NCI-H146 treated with DMSO at 0.1 percent for 48 hours (cell line): Measurements from ENCODE around the gene DGKA.
A peak's percentile ranks its signal among the peaks of the same experiment; 100 is the strongest.

Experiments
- DNase-seq: peaks from one replicate; lab custom pipeline; 2025; ENCODE audit not compliant: unreplicated experiment; lab: John Stamatoyannopoulos, UW

The DGKA gene

DNA sequence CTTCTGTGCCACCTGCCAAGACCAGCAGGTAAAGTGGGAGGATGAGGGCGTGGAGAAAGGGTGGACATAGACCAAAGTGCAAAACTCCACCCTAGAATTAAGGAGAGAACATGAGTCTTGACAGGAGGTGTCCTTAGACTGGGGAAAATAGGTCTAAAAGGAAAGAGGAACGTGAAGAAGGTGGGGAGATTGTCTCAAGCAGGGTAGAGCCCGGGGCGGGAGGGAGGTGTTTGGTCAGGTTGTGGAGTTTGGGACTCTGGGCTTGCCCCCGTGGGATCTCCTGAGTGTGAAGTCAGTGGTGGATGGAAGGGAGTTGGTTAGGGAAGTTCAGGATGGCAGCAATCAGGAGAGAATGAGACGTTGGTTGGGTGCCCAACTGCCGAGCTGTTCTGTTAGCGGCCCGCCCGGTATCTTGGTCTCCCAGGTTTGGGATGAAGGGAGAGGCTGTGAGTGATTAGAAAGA is 386 bp downstream of the DGKA start:
- DNase-seq: no peak

DNA sequence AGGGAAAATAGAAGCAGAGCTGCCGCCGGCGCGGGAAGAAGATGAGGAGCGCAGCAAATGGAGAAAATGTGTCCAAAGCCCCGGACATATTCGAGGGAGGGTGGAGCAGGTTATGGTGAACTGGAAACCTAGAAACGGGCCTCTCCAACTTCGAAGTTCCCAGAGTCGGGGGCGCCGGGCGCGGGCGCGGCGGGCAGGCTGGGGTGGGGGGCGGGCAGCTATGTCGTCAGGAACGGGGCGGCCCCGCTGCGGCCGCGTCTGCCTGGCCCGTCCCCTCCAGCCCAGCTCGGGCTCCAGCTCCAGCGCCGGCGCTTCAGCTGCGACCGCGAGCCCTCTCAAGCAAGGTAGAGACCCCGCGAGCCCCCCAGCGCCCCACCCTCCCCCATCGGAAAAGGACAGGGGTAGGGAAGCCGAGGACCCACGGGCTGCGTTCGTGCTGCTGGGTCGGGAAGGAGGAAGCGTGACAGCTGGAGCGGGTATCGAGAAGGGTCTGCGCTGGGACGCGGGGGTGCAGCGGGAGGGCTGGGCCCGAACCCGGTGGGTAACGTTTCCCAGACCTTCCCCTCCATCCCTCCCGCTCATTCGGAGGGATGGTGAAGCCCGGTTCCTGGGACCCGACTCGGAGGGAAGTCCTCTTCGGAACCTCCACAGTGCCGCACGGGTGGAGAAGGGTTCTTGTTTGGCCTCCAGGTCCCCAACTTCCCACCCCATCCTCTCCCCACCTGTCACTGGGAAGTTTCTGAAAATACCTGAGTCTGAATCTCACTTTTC is 1.0 kb downstream of the DGKA start:
- peak; percentile 14 for DNase-seq

DNA sequence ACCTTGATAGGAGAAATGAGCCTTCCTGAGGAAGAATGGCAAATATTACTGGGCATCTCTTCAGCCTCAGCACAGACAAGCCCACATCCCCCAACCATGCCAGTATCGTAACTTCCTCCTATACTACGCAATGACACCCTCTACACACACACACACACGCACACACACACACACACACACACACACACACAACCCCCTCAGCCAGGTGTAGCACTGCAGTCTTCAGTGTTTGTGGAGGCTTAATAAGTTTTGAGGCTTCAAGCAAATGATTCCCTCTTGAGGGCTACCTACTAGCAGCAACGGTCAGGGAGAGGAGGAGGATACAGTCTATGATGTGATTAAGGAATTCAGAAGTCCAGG is 1.6 kb downstream of the DGKA start:
- no peak for DNase-seq

DNA sequence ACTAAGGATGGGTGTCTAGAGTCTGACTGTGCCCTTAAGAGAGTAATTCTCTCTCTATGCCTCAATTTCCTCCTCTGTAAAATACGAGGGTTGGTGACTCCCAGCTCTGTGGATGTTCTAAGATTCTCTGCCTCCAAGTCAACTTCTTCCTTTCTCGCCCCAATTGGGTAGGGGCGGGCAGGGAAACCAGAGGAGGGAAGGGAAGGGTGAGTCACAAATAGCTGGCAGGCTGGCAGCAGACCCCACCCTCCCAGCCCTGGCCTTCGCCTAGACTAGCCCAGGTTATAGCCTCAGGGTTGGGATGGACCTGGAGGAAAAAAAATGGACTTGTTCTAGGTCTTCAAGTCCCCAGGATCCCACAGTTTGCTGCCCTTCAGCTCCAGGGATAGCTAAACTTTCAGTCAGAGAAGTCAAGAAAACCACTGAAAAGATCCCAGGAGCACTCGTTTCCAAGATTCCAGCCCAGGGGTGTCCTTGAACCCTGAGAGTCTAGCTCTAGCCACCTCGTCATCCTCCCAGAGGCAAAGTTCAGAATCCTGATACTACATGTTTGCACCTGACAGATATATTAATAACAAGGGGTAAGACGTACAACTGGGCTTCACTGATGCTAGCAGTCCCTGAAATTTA is 2.3 kb downstream of the DGKA start:
- DNase-seq: no peak

DNA sequence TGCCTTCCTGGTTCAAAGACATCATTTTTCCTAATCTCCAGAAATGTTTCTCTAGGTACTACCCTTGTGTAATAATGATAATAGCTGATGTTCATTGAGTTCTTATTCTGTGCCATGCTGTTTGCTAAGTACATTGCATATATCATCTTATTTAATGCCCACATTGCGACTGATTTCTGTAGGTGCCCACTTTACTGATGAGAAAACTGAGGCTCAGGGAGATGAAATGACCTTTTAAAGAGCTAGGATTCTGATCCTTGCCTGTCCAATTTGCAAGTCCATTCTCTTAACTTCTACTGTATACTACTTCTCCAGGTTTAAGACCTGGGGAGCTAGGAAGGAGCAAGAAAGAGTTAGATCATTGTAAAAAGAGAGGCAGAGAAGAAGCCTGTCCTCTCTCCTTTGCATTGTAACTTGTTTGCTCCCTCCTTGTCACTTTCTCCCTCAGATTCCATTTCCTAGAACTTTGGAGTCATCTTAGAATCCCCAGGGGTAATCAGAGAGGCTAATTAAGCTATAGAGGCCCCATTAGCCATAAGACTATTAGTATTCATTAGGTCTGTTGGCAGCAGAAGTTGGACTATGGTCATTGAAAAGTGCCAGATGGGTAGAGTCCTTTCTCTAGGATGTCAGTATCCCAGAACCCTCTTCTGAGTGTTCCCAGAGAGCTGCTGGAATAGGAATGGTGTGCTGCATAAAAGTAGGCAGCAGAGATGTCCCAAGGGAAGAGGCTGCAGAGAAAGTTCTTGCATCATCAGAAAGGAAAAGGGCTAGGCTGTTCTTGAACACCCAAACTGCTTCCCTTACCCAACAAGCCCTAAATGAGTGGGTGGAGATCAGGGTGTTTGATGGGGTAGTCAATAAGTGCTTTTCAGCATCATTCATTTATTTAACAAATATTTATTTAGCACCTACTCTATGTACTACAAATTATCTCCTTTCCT is 3.1 kb downstream of the DGKA start:
- DNase-seq: no peak

DNA sequence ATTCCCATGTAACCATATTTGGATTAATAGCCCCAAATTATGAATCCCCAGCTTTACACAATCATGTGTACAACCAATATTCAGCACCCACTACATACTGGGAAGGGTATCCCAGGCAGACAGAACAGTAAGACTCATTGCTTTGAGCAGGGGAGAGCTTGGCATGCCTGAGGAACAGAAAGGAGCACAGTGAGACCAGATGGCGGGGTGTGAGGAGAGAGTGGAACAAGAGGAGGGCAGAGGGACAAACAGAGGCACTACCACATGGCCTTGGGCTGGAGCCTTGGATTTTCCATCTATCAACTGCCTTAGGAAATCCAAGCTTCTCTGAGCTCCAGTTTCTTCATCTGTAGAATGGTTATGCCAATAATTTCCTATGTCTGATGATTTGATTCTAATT is 3.8 kb downstream of the DGKA start:
- DNase-seq: no peak

DNA sequence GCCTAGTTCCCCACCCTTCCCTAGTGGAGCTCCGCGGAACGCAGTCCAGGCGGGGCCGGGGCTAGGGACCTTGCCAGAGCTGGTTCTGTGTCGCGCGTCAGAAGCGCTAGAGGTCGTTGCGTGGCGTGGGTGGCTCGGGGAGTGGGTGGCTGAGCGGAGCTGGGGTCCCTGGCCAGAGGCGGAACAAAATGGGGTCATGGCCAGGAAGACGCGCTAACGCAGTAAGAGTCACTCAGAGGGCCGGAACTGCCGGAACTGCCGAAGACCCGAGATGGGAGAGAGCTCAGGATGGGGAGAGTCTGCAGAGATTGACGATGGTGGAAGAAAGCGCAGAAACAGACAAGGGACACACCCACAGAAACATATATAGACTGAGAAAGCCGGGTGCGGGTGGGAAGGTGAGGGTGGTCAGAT is 4.8 kb downstream of the DGKA start:
- DNase-seq: no peak

DNA sequence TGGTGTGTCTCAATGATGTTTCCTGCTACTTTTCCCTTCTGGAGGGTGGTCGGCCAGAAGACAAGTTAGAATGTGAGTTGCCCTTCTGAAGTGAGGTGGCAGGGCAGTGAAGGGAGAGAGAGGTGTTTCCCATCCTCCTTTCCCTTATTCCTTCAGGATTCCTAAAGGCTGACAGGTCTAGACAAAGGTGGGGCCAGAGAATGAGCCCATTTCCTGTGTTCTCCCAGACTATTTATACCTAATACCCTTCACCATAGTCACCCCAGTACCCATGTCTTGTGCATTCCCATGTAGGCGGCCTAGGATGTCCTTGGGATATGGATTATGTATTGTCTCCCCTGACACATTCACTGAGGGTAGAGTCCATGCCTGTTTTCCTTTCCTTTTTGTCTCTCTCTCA is 7.0 kb downstream of the DGKA start:
- DNase-seq: no peak

DNA sequence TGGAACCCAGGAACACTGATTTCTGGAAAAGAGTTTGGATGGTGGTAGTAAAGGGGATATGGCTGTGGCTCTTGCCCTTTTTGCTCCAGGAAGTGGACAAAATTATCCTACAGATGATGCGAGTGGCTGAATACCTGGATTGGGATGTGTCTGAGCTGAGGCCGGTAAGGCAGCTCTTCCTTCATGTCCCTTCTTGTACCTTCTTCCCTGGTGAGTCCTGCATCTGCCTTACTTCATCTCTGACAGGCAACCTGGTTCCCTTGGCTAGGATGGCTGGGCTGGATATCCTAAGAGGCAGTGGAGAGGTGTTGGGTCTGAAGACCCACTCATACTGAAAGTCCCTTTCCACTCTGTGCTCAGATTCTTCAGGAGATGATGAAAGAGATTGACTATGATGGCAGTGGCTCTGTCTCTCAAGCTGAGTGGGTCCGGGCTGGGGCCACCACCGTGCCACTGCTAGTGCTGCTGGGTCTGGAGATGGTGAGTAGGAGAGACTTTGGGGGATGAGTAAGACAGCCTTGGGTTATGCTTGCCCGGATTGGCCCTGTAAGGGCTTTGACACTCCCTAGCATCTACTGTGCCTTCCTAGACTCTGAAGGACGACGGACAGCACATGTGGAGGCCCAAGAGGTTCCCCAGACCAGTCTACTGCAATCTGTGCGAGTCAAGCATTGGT is 8.0 kb downstream of the DGKA start:
- no peak for DNase-seq

DNA sequence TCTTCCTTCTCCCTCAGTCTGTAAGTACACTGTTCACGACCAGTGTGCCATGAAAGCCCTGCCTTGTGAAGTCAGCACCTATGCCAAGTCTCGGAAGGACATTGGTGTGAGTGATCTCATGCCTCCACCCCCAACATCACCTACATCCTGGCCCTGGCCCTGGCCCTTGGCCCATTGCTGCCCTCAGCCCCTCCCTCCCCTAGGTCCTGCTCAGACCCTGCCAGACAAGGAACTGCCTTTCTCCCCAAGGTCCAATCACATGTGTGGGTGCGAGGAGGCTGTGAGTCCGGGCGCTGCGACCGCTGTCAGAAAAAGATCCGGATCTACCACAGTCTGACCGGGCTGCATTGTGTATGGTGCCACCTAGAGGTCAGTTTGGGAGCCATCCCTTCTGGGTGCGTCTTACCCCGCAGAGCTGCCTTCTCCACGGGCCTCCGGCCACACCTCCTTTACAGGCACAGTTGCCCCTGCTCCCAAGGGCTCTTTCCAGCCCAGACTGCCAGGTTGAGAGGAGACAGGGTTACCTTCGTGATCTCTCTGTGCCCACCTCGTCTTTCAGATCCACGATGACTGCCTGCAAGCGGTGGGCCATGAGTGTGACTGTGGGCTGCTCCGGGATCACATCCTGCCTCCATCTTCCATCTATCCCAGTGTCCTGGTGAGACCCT is 9.2 kb downstream of the DGKA start:
- peak; percentile 80 for DNase-seq

DNA sequence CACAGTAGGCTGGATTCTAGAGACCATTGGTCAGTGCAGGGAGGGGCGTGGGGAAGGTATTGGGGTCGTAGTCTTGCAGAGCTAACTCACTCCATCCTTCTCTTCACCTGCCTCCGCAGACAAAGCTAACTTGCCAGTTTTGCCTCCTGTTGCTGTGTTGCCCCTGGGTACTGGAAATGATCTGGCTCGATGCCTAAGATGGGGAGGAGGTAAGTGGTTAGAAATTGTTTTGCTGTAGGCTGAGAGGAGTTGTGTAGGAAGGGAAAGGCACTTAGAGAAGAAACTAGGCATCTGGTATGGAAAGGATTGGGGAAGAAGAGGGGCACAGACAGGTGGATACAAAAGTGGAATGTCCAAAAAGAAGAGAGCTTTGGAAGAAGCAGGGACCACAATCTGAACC is 11.1 kb downstream of the DGKA start:
- DNase-seq: no peak

DNA sequence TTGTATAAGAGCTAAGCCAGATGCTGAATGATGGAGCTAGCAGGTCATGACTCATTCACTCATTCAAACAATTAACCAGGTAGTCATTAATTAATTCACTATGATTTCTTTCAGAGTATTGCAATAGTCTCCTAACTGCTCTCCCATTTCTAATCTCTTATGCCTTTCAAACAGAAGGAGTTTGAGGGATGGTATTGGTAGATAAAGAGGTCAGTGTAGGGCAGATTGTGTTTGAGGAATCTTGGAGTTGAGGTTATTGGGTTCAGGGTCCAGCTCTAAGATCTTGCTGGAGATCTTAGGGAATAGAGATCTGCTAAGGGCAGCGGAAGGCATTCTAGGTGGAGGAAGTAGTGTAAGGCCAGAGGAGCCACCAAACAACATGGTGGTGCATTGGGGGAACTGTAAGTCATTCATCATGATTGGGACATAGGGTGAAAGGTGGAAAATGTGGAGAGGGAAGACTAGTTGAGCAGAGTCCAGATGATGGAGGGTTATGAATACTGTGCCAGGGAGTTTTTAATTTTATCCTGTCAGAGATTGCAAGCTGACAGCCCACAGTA is 11.7 kb downstream of the DGKA start:
- DNase-seq: no peak

DNA sequence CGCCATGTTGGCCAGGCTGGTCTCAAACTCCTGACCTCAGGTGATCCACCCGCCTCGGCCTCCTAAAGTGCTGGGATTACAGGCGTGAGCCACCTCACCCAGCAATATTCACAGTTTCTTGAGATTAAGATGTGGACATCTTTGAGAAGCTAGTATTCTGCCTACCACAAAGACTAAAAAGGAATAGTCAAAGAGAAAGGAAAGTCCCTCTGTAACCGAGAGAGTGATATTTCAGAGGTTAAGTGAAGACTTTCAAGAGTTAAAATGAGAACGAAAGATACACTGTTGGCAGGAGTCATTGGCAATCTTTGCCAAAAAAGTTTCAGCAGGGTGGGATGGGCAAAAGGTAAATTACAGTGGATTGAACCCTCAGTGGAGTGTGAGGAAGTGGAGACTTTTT is 15.6 kb downstream of the DGKA start:
- no peak for DNase-seq

DNA sequence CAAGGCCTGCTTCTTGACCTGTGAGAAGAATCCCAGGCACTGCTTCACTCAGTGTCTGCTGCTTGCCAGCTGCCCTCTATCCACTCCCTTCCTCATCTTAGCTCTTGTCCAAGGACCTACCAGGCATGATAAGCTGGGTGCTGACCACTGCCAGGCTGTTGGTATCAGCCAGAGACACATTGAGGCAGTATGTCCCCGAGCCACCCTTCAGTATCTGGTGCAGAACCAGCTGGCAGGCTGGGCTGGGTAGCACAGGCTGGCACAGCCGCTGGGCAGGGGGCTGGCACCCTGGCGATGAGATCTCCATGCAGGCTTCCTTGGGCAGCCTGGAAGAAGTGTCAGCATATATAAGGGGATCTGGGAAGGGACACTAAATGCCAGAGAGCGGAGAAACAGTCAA is 24.4 kb downstream of the DGKA start:
- no peak for DNase-seq

DNA sequence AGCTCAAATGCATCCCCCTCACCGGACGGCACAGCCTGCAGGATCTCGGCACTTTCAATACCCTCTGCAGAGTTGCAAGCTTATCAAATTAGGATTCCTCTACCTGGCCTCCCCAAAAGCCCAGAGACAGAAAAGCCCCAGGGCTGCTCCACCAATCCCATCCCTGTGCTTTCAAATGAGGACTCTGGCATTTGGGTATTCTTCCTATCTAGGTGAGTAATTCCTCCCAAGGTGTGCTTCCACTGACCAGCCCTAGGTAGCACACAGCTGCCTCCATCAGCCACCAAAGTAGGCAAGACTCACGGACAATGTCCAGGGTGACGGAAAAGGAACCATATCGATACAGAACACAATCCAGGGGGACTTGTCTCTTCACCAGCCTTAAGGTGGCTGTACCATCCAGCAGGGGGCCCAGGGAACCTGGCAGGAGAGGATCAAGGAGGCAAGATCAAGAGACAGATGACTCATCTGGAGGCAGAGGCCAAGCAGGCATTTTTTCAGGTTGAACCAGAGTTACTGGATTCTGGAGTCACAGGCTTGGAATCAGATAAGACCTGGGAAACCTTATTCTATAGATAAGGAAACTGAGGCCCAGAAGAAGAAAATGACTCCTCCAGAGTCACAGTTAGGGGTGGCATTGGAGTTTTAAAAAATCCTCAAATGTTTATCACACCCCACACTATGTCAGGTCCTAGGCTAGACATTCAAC is 25.0 kb downstream of the DGKA start:
- DNase-seq: no peak

DNA sequence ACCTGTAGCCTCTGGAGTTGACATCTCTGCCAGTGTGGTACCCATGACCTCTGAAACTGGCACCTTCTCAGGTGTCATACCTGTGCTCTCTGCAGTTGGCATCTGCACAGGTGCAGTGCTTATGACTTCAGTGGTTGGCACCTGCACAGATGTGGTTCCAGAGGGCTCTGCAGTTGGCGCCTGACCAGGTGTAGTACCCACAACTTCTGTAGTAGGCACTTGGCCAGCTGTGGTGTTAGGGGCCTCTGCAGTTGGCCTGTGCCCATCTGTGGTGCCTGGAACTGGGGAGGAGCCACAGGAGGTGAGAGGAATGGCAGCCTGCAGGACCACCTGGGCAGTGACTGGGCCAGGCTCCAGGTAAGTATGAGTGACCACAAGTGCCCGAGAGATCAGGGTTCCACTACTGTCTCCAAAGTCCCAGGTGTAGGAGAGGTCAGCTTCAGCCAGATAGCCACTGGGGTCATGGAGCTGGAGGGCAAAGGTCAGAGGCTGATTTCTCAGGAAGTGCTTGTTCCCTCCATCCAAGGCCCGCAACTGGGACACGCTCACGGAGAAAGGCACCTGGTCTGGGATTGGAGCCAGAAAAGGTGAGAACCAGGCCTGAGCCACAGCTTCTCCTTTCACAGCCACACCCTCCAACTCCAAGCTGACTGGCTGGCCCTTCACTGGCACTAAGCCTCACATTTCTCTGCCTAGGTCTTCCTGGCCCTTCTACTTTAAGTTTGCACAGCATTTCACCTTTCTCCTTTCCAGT is 26.3 kb downstream of the DGKA start:
- no peak for DNase-seq

DNA sequence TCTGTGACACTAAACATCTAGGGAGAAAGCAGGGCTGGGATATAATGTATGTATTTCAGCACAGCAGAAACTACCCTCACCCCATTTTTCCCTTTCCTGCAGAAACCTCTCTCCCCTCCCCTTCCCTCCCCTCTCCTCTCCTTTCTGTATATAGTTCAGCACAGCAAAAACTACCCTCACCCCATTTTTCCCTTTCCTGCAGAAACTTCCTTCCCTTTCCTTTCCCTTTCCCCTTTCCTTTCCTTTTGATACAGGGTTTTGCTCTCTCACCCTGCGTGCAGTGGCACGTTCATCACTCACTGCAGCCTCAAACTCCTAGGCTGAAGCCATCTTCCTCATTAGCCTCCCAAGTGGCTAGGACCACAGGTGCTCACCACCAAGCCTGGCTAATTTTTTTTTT is 32.8 kb downstream of the DGKA start:
- no peak for DNase-seq

DNA sequence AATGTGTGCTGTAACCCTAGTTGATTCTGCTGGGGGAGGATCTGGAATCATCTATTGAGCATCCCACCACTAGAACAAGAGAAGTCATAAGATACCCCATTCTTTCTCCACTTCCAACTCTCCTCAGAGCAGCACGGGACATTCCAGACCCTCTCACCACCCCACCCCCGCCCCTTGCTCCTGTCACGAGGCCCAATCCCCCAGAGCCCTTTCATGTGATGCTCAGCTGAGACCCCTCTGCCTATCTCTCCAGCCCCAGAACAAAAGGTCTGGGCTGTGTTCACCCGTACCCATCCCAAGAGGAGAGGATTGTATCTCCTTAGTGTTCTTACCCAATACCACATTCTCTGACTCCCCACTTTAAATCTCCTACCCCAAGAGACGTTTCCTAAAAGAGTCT is 34.3 kb downstream of the DGKA start:
- DNase-seq: no peak

DNA sequence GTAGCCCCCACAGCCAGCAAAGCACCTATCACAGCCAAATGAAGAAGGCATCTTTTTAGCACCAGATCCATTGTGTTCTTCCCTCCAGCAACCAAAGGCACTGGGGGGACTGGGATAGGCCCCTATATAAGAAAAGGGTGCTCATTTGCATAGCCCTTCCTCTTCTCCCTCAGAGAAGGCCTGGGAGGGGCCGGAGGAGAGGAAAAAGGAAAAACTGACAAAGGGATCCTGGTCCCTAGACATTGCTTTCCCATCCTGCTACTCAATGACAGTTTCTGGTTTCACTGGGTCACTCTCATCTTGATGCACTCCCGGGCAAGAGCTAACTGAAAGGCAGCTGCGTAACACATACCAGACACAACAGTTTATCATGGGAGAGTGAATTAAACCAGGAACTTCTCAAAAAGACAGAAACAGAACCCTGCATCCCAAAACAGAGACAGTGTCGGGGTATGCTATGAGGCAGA is 35.0 kb downstream of the DGKA start, which contains the start of gene PMEL:
TSS of gene PMEL (minus strand) at position 102 of the 467 bp plus-strand sequence. CDS start at position 71, 31 bp downstream.
- DNase-seq: no peak
